ENCODE measurements around the gene CLSTN3.
"Not testable (repeated sequence)": the region's sequence is repeated elsewhere in the genome, so short reads cannot be mapped to it uniquely, and the experiment has no call there.

CLSTN3 gene

GRCh38 chr12:7103837-7104584 lies 26.2 kb upstream of the CLSTN3 start:
- no peak for DNase-seq (ENCODE audit: low read depth)
- no peak overlapping the region for H3K4me3 ChIP-seq (ENCODE audit: control insufficient read depth, low read depth, low read length)
- TF ChIP-seq CTCF (conservative IDR thresholded peaks at IDR 0.05; ENCODE audit: control insufficient read depth, insufficient read depth, low read depth, low read length), result no peak

GRCh38 chr12:7106082-7106481 lies 24.1 kb upstream of the CLSTN3 start:
- DNase-seq (ENCODE audit: low read depth), result no peak
- TF ChIP-seq CTCF (conservative IDR thresholded peaks at IDR 0.05; ENCODE audit: control insufficient read depth, insufficient read depth, low read depth, low read length), result no peak
- H3K4me3 ChIP-seq (ENCODE audit: control insufficient read depth, low read depth, low read length), result no peak overlapping the region

GRCh38 chr12:7107181-7107580 lies 23.0 kb upstream of the CLSTN3 start:
- peak overlapping the region; percentile 76 for H3K4me3 ChIP-seq (ENCODE audit: control insufficient read depth, low read depth, low read length)

GRCh38 chr12:7107636-7108002 lies 22.6 kb upstream of the CLSTN3 start:
- TF ChIP-seq CTCF (conservative IDR thresholded peaks at IDR 0.05; ENCODE audit: control insufficient read depth, insufficient read depth, low read depth, low read length), result no peak
- no peak for DNase-seq (ENCODE audit: low read depth)
- peak overlapping the region; percentile 76 for H3K4me3 ChIP-seq (ENCODE audit: control insufficient read depth, low read depth, low read length)

More at GRCh38 chr12:7107181-7107580, 23.0 kb upstream of the CLSTN3 start:
- not testable (repeated sequence) for DNase-seq (ENCODE audit: low read depth)

- peak overlapping the region; percentile 76 for H3K4me3 ChIP-seq (ENCODE audit: control insufficient read depth, low read depth, low read length)
- no peak for TF ChIP-seq CTCF (conservative IDR thresholded peaks at IDR 0.05; ENCODE audit: control insufficient read depth, insufficient read depth, low read depth, low read length)
- DNase-seq (ENCODE audit: low read depth), result peak; percentile 79
Observed at GRCh38 chr12:7108003-7108795, 22.0 kb upstream of the CLSTN3 start.

- DNase-seq (ENCODE audit: low read depth), result peak; percentile 94
- peak within 1 kb of the TSS; percentile 76 for H3K4me3 ChIP-seq (ENCODE audit: control insufficient read depth, low read depth, low read length)
- TF ChIP-seq CTCF (conservative IDR thresholded peaks at IDR 0.05; ENCODE audit: control insufficient read depth, insufficient read depth, low read depth, low read length), result peak; percentile 95
Observed at GRCh38 chr12:7108796-7109571, 21.2 kb upstream of the CLSTN3 start, which contains the start of gene C1RL. Gene C1RL (minus strand): TSS chr12:7109214. CDS start chr12:7109180, 34 bp downstream.

All from fibroblast of mammary gland (primary cell).